H1 (cell line): Measurements from ENCODE around the gene WDFY1. TPM values are rescaled to one million over a fixed set of nuclear protein-coding genes. Genes with fewer than 3 reads are reported as not detected.

Experiments used
- CBX5 ChIP-seq: fragments of 300-800, 300-1000 bp; sonication (generic); IDR thresholded peaks from 2 replicates; pipeline ENCODE4 v1.7.1; 2016; ENCODE audit warnings: antibody characterized with exemption, low read length, low read depth
- CEBPB ChIP-seq: IDR thresholded peaks from 2 replicates; pipeline ENCODE4 v1.6.1; 2012; ENCODE audit warnings: low read depth, low read length
- CHD7 ChIP-seq: fragments of 300-600 bp; sonication (generic); IDR thresholded peaks from 2 replicates; pipeline ENCODE4 v1.7.1; 2012; ENCODE audit warnings: low read length, moderate library complexity, mild to moderate bottlenecking, inconsistent platforms; ENCODE audit not compliant: insufficient replicate concordance
- JUN ChIP-seq: IDR thresholded peaks from 2 replicates; pipeline ENCODE4 v1.6.1; 2011; ENCODE audit warnings: low read depth, mild to moderate bottlenecking, improper control_type of control experiment, low read length
- PHF8 ChIP-seq: fragments of 200-600 bp; sonication (generic); conservative IDR thresholded peaks from 2 replicates; pipeline ENCODE4 v1.7.1; 2012; ENCODE audit warnings: low read depth, mild to moderate bottlenecking, inconsistent platforms, low read length, moderate library complexity
- SIX5 ChIP-seq: IDR thresholded peaks from 2 replicates; pipeline ENCODE4 v1.6.1; 2011; ENCODE audit warnings: mild to moderate bottlenecking, low read depth, low read length
- SP4 ChIP-seq: IDR thresholded peaks from 2 replicates; pipeline ENCODE4 v1.6.1; 2012; ENCODE audit warnings: low read length, inconsistent platforms
- TAF1 ChIP-seq: IDR thresholded peaks from 2 replicates; pipeline ENCODE4 v1.6.1; 2011; ENCODE audit warnings: mild to moderate bottlenecking, low read depth, low read length
- TEAD4 ChIP-seq: IDR thresholded peaks from 2 replicates; pipeline ENCODE4 v1.6.1; 2012; ENCODE audit warnings: low read depth, low read length, inconsistent platforms, mixed read lengths
- polyA plus RNA-seq, 7 experiments: library from polyadenylated mRNA; depleted of rRNA in 3 of 7; stranded (reverse) in 5 of 7; unstranded in 2 of 7; fragments of >200 nt in 5 of 7; fragments of 200-250 nt in 2 of 7; gene quantifications; 1 replicate in 5 of 7; 2 replicates in 1 of 7; 4 replicates in 1 of 7; pipeline versions ENCODE4 v1.2.1 to v1.2.3, GENCODE V29; 2011 to 2013; ENCODE audit warnings: missing spikeins in 2 of 7, mixed read lengths in 2 of 7
- total RNA-seq: library from RNA; stranded (reverse); fragmentation: NEBNext Ultra II Directional; extraction: Animal tissue kit (Norgen Biotek cat#: 25700); gene quantifications from 2 replicates; pipeline ENCODE4 v1.2.1, GENCODE V29; 2021
- TF ChIP-seq, protein P1 (sequence below), 3 experiments: IDR thresholded peaks; 1 replicate in 2 of 3; 2 replicates in 1 of 3; pipeline versions ENCODE4 v1.5.1 to v1.6.1; 2011; ENCODE audit warnings: low read length in 3 of 3, mild to moderate bottlenecking in 3 of 3, inconsistent platforms in 2 of 3, low read depth in 1 of 3, moderate library complexity in 1 of 3; ENCODE audit not compliant: insufficient read depth in 1 of 3; ENCODE audit errors: control extremely low read depth in 1 of 3

The WDFY1 gene
- total and polyA plus RNA-seq, 2 of the 8 experiments (the other 6 are each of a cell fraction or from before 2014, with no cell fraction given): 68.4 to 94.7 TPM

GRCh38 chr2:223852281-223852795 lies 92.8 kb downstream of the WDFY1 start (continued):
- TF ChIP-seq CHD7: no peak
- no peak for TF ChIP-seq SP4
- TF ChIP-seq TEAD4: no peak
- no peak for TF ChIP-seq JUN
- no peak for TF ChIP-seq CBX5
- no peak for TF ChIP-seq CEBPB
- TF ChIP-seq SIX5: no peak
- TF ChIP-seq, protein P1, sequence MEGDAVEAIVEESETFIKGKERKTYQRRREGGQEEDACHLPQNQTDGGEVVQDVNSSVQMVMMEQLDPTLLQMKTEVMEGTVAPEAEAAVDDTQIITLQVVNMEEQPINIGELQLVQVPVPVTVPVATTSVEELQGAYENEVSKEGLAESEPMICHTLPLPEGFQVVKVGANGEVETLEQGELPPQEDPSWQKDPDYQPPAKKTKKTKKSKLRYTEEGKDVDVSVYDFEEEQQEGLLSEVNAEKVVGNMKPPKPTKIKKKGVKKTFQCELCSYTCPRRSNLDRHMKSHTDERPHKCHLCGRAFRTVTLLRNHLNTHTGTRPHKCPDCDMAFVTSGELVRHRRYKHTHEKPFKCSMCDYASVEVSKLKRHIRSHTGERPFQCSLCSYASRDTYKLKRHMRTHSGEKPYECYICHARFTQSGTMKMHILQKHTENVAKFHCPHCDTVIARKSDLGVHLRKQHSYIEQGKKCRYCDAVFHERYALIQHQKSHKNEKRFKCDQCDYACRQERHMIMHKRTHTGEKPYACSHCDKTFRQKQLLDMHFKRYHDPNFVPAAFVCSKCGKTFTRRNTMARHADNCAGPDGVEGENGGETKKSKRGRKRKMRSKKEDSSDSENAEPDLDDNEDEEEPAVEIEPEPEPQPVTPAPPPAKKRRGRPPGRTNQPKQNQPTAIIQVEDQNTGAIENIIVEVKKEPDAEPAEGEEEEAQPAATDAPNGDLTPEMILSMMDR (IDR thresholded peaks at IDR 0.05; ENCODE audit: control extremely low read depth in 1 of 3, insufficient read depth in 1 of 3, low read depth in 1 of 3, low read length in 3 of 3): no peak
- no peak for TF ChIP-seq PHF8
- no peak for TF ChIP-seq TAF1
